ENCODE measurements around the gene PANK1.

Gene PANK1

GRCh38 chr10:89644967-89645741, at the start of gene PANK1:
TSS of gene PANK1 (minus strand) at chr10:89645242. CDS start at chr10:89644891, 351 bp downstream.
- DNase-seq (ENCODE audit: low read depth in 2 of 2) = peak; percentile 64

- DNase-seq (ENCODE audit: low read depth in 2 of 2) = no peak
These were observed 48.1 kb upstream of the PANK1 start for GRCh38 chr10:89693176-89693575.

DNA sequence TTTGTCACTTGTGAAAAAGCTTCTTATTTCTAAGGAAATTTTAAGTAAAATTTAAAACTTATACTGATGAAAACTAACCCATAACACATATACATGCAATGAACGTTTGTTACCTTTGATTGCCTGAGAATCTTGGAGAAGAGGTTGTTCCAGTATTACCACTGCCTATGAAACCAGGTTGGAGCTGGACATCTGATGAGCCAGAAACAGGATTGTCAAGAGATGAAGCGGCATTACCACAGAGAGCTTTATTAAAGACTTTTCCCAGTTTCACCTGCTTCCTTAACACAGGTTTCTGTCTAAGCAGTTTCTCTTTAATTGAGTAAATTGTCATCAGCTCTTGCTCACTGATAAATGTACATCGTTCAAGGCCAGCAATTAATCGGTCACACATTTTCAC, 47.4 kb upstream of the PANK1 start:
- no peak for DNase-seq (ENCODE audit: low read depth in 2 of 2)

- no peak for DNase-seq (ENCODE audit: low read depth in 2 of 2)
These were observed 45.0 kb upstream of the PANK1 start for GRCh38 chr10:89690027-89690426.

DNA sequence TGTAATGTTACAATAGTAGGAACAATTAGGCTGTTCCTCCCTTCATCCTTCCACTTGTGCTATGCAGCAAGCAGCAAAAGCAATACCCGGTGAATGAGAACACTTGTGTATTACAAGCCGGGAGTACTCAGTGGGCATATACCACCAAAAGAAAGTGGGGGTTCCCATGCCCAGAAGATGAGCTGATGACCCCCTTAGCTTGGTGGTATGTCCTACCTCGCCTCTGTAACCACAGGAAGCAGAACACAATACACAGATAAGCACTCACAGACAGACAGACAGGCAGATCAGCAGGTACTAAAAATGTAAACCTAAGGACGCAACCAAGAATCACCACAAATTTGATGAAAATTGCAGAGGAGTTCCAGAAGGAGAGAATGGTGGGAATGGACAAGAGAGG, 40.9 kb upstream of the PANK1 start:
- no peak for DNase-seq (ENCODE audit: low read depth in 2 of 2)

DNA sequence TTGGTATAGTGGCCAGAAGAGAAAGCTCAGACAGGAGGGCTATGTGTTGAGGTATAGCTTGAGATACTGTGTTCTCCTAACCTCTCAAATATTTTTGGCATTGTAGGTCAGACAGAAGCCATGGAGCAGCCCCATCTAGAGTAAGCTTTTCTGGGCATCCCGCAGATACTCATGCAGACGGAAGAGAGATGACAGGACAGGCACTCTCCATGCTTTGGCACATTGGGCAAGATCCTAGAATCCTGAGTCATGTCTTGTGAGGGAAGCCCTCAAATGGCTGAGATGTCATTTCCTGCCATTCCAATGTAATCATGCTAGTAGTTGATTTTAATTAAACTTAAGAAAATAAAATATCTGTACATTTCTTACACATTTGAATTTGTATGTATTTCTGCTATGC, 39.6 kb upstream of the PANK1 start:
- no peak for DNase-seq (ENCODE audit: low read depth in 2 of 2)

- DNase-seq (ENCODE audit: low read depth in 2 of 2) = no peak
These were observed 38.8 kb upstream of the PANK1 start for GRCh38 chr10:89683883-89684282.

- no peak for DNase-seq (ENCODE audit: low read depth in 2 of 2)
These were observed 34.9 kb upstream of the PANK1 start for GRCh38 chr10:89679986-89680385.

GRCh38 chr10:89677341-89677740, 32.3 kb upstream of the PANK1 start:
- no peak for DNase-seq (ENCODE audit: low read depth in 2 of 2)

DNA sequence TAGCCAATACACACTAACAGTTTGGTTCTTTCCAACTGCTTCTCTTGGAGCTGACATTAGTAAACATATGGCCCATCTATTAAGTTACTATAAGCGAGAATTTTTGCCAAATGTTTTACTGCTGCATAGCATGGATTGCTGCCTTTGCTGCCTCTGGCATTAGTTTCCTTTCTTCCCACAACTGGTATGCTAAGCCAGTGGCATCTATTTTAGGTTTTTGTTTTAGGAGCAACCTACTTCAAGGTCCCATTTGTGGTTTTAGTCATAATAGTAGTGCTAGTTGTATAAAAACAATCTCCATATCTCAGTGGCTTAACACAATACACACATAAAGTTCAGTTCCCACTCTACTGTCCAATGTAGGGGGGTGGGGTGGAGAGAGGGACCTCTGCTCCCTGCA, 25.9 kb upstream of the PANK1 start:
- DNase-seq (ENCODE audit: low read depth in 2 of 2) = no peak

GRCh38 chr10:89669985-89670384, 24.9 kb upstream of the PANK1 start:
- DNase-seq (ENCODE audit: low read depth in 2 of 2) = no peak

- DNase-seq (ENCODE audit: low read depth in 2 of 2) = no peak
These were observed 23.5 kb upstream of the PANK1 start for GRCh38 chr10:89668386-89669071.

DNA sequence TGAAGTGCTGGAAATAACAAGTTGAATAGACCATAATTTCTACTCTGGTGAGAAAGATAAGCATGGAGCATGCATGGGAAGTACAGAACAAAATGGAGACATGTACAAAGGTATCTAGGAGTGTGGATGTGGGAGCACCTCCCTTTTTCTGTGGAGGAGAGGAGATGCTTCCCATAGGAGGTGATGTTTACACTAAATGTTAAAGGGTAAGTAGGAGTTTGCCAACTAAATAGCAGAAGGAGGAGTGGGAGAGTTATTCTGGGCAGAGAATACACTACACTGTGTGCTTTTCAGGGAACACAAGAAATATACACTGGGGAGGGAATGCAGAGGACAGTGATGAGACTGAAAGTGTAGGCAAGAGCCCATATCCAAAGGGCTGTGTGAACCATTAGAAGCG, 21.1 kb upstream of the PANK1 start:
- no peak for DNase-seq (ENCODE audit: low read depth in 2 of 2)

DNA sequence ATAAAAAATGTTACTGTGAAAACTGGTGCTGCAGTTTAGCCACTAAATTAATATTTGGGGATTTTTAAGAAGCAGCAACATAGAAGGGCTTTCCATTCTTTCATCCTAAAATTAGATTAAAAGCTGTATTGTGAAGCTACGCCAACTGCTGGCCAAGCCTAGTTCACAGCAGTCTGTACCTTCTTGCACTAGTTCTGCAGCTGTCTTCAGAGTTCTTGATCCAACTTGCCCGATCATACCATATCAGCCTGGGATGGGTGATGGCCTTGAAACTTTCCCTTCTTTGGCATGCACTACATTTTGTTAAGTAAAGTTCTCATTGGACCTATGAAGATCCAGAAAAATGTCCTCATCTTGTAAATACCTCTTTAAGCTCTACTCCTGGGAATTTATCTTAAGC, 20.3 kb upstream of the PANK1 start:
- no peak for DNase-seq (ENCODE audit: low read depth in 2 of 2)

DNA sequence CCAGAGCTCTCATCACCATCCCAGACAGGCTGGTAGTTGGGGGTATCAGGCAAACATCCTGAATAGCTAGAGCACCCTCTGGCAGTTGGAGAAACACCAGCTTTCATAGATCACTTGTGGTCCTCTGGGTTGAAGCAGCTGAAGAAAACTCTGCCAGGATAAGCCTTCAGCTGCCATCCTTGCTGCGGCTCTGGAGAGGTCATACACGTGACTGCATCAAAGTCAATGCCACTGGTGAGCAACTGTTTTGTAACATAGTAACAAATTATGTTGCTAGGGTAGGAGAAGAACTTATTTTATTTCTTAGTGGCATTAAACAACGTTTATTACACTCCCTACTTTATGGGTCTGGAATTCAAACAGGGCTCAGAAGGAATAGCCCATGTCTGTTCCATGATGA, 19.2 kb upstream of the PANK1 start:
- no peak for DNase-seq (ENCODE audit: low read depth in 2 of 2)

DNA sequence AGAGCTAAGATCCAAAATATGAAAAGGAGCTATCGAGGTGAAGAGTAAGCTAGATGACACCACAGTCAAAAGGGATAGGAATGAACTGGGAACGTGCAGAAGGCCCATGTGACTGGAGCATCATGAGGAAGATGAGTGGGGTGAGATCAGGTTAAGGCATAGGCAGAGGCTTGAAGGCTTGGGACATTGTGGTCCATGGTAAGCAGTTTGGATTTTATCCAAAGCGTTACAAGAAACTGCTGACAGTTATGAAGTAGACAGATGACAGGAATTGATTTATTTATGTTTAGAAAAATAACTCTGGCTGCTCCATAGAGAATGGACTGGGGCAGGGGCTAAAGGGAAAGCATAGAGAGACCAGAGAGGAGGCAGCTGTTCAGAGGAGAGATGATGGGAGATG, 18.1 kb upstream of the PANK1 start:
- no peak for DNase-seq (ENCODE audit: low read depth in 2 of 2)

DNA sequence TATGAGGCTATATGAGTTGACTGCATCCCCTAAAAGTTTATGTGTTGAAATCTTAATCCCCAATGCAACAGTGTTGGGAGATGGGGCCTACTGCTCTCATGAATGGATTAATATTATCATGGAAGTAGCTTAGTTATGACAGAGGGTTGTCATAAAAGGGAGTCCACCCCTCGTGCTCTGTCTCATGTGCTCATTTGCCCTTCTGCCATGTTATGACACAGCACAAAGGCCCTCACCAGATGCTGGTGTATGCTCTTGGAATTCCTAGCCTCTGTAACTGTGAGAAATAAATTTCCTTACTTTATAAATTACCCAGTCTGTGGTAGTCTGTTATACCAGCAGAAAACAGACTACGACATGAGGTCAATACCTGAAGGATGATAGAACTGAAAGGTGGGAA, 17.6 kb upstream of the PANK1 start:
- no peak for DNase-seq (ENCODE audit: low read depth in 2 of 2)

DNA sequence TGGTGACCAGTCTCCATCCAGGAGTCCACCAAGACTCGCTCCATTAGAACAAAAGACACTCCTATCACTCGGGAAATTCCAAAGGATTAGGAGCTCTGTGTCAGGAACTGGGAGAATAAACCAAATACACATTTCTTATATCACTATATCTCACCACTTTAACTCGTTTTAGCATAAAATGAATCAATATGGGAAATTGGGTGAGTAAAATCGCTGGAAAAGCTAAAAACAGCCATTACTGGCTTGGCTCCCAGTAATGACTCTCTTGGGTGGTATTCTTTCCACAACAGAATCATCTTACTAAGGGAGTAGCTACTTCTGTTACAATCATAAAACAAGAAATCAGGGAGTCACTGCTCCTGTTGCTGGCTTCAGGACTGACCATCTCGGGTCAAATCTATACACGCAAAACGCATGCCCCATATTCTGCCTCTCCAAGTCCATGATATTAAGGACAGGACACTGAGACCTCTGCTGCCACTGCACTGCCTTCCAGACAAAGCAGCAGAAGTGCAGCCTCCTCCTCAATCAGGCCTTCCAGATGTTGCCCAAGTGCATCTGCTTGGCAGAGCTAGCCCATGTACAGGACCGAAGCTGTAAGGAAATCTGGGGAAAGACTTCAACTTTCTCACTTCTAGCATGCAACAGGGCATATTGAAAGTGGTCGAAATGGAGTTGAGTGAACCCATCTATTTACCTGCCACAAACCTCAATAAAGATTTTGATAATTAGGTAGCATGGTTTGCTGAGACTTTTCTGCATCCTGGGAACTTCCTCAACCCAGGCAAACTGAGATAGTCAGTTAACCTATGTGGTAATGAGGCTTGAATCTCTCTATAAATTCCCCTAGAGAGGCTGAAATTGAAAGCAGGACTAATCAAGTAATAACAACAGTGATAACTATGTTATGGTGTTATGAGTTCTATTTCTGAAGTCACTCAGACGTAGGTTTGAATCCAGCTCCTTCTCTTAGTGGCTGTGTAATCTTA, 14.4 kb upstream of the PANK1 start:
- no peak for DNase-seq (ENCODE audit: low read depth in 2 of 2)

- DNase-seq (ENCODE audit: low read depth in 2 of 2) = no peak
These were observed 12.3 kb upstream of the PANK1 start for GRCh38 chr10:89657302-89657701.

DNA sequence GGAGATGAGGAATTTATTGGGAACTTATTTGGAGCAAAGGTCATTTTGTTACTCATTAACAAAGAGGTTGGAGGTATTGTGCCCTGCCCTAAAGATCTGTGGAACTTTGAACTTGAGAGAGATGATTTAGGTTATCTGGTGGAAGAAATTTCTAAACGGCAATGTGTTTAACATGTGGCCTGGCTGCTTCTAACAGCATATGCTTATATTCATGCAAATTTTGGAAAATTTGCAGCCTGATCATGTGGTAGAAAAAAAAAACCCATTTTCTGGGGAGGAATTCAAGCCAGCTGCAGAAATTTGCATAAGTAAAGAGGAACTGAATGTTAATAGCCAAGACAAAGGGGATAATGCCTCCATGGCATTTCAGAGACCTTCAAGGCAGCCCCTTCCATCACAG, 10.7 kb upstream of the PANK1 start:
- DNase-seq (ENCODE audit: low read depth in 2 of 2) = no peak

DNA sequence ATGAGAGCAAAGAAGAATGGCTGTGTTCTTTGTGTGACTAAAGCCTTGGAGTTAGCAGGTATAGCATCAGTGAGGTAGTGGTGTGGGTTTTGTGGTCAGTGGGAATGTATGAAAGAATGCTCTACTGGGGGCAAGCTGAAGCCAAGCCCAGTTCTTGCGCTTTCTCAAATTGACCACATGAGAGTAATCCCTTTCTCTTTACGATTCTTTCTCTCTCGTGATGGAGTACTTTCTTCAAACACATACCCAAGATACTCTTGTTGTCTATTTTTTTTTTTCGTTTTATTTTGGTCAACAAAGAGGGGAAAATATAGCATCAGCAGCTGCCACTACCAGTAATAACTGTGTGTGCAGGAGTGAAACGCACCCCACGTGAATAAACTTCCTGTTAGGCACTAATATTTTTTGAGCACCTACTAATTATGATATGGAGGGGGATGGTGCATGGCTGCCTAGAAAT, 8.4 kb upstream of the PANK1 start:
- no peak for DNase-seq (ENCODE audit: low read depth in 2 of 2)

- DNase-seq (ENCODE audit: low read depth in 2 of 2) = no peak
These were observed 7.8 kb upstream of the PANK1 start for GRCh38 chr10:89652806-89653370.

Measured in stimulated activated CD8-positive, alpha-beta memory T cell treated with anti-CD3 and anti-CD28 coated beads, Interleukin-2, amount 100 ng/mL, for 48 hours (primary cell).